A549 (cell line): Measurements from ENCODE around the gene ATF7IP. TPM values are rescaled to one million over a fixed set of nuclear protein-coding genes. Genes with fewer than 3 reads are reported as not detected.
A peak's percentile ranks its signal among the peaks of the same experiment; 100 is the strongest.

Experiments
- ATAC-seq, 2 experiments: fragments of 200-7000 bp in 1 of 2; fragments of >200 bp in 1 of 2; cut with Nextera tagmentation in 1 of 2; cut with Tn5 transposase in 1 of 2; 3 replicates each; pipeline versions ENCODE4 v1.8.0 to v1.9.1; 2018 to 2020; ENCODE audit warnings: mild to moderate bottlenecking in 1 of 2, moderate library complexity in 1 of 2
- CTCF ChIA-PET: fragments of 300-600 bp; sonication (Branson Sonifier 250); formaldehyde crosslinking; extraction: SDS; loops from one replicate; lab custom pipeline; 2021; ENCODE audit warnings: antibody characterized with exemption, inconsistent platforms; lab: Yijun Ruan, JAX
- POLR2A ChIA-PET: fragments of 350-600 bp; formaldehyde crosslinking; extraction: SDS; loops from one replicate; lab custom pipeline; 2021; ENCODE audit warnings: antibody characterized with exemption, inconsistent platforms; lab: Yijun Ruan, JAX
- DNase-seq, 2 experiments: peaks; one replicate each; pipeline versions ENCODE4 v3.0.0 to v3.0.0-alpha.2; 2011 to 2016; ENCODE audit warnings: low read depth in 1 of 2, low spot score in 1 of 2
- FAIRE-seq: peaks from 2 replicates; lab custom pipeline; 2011; peaks lifted over from hg19 to GRCh38; lab: Jason Lieb, UNC
- H3K27ac ChIP-seq, 2 experiments: fragments of >200 bp; sonication (Bioruptor Twin); formaldehyde crosslinking; 3 replicates each; pipeline ENCODE4 v1.5.1; 2016 to 2017
- H3K4me1 ChIP-seq: fragments of >200 bp; sonication (Bioruptor Twin); formaldehyde crosslinking; 3 replicates; pipeline ENCODE4 v1.6.1; 2016
- H3K4me2 ChIP-seq: fragments of >200 bp; sonication (Bioruptor Twin); formaldehyde crosslinking; 3 replicates; pipeline ENCODE4 v1.6.1; 2016
- H3K4me3 ChIP-seq: fragments of >200 bp; sonication (Bioruptor Twin); formaldehyde crosslinking; 3 replicates; pipeline ENCODE4 v1.5.1; 2016
- H3K9me3 ChIP-seq: fragments of >200 bp; sonication (Bioruptor Twin); formaldehyde crosslinking; 3 replicates; pipeline ENCODE4 v1.6.1; 2016
- BHLHE40 ChIP-seq: IDR thresholded peaks from 2 replicates; pipeline ENCODE4 v1.6.1; 2012; ENCODE audit warnings: low read depth, low read length, inconsistent platforms
- CBX8 ChIP-seq: fragments of 200-600 bp; sonication (generic); IDR thresholded peaks from 2 replicates; pipeline ENCODE4 v1.6.1; 2016
- CEBPB ChIP-seq, 2 experiments: fragments of >200 bp in 1 of 2; sonication (Bioruptor Twin) in 1 of 2; formaldehyde crosslinking in 1 of 2; IDR thresholded peaks; 2 replicates each; pipeline ENCODE4 v1.6.1; 2012 to 2016
- CHD4 ChIP-seq: fragments of 200-600 bp; sonication (generic); IDR thresholded peaks from 2 replicates; pipeline ENCODE4 v1.6.1; 2016; ENCODE audit warnings: antibody characterized with exemption, mild to moderate bottlenecking, borderline replicate concordance
- HOXB5 ChIP-seq: fragments of 250-450 bp; sonication (Bioruptor Pico); IDR thresholded peaks from 2 replicates; pipeline ENCODE4 v1.5.0; 2020; ENCODE audit warnings: mild to moderate bottlenecking, moderate library complexity
- JUN ChIP-seq, 2 experiments: fragments of >200 bp; sonication (Bioruptor Twin); formaldehyde crosslinking; IDR thresholded peaks; 2 replicates in 1 of 2; 3 replicates in 1 of 2; pipeline ENCODE4 v1.6.1; 2016 to 2017
- MAFK ChIP-seq: fragments of 450-650 bp; IDR thresholded peaks from 2 replicates; pipeline ENCODE4 v1.6.1; 2014; ENCODE audit not compliant: partially characterized antibody
- MYC ChIP-seq: IDR thresholded peaks from 2 replicates; pipeline ENCODE4 v1.6.1; 2012; ENCODE audit warnings: mild to moderate bottlenecking, inconsistent platforms, low read length, improper control_type of control experiment, borderline replicate concordance
- PHF8 ChIP-seq: fragments of 200-600 bp; sonication (generic); IDR thresholded peaks from 2 replicates; pipeline ENCODE4 v1.6.1; 2016; ENCODE audit warnings: low read depth, mild to moderate bottlenecking, antibody characterized with exemption, moderate library complexity, borderline replicate concordance
- POLR2A ChIP-seq: IDR thresholded peaks from 2 replicates; pipeline ENCODE4 v1.6.1; 2012; ENCODE audit warnings: mild to moderate bottlenecking, low read length
- RAD21 ChIP-seq, 2 experiments: fragments of >200 bp in 1 of 2; sonication (Bioruptor Twin) in 1 of 2; formaldehyde crosslinking in 1 of 2; IDR thresholded peaks in 1 of 2; conservative IDR thresholded peaks in 1 of 2; 2 replicates in 1 of 2; 3 replicates in 1 of 2; pipeline ENCODE4 v1.6.1; 2012 to 2018; ENCODE audit warnings: inconsistent platforms in 1 of 2
- RCOR1 ChIP-seq: fragments of 150-350 bp; IDR thresholded peaks from 2 replicates; pipeline ENCODE4 v1.6.1; 2014; ENCODE audit warnings: antibody characterized with exemption, low read length, low read depth
- RFX5 ChIP-seq: fragments of 450-650 bp; IDR thresholded peaks from 2 replicates; pipeline ENCODE4 v1.7.1; 2014; ENCODE audit warnings: antibody characterized with exemption, mild to moderate bottlenecking, moderate library complexity
- SMC3 ChIP-seq: fragments of >200 bp; sonication (Bioruptor Twin); formaldehyde crosslinking; IDR thresholded peaks from 3 replicates; pipeline ENCODE4 v1.6.1; 2018; ENCODE audit warnings: inconsistent platforms
- WGBS: methylation state at CpG from one replicate; pipeline ENCODE4 v1.1.6; 2017; ENCODE audit errors: missing lambda C conversion rate; 5-methylcytosine and 5-hydroxymethylcytosine counted together
- polyA minus RNA-seq: library from RNA; depleted of rRNA, polyadenylated mRNA; stranded (reverse); fragments of >200 nt; gene quantifications from 2 replicates; pipeline ENCODE4 v1.2.3, GENCODE V29; 2011; rRNA and poly(A)+ RNA removed
- polyA plus RNA-seq, 4 experiments: library from polyadenylated mRNA; depleted of rRNA in 3 of 4; stranded (reverse); fragments of >200 nt; fragmentation: RNase III in 1 of 4; extraction: RNeasy Plus Mini Kit Qiagen cat#74134 plus additional on column Dnase treatment in 1 of 4; gene quantifications; 2 replicates in 3 of 4; 3 replicates in 1 of 4; pipeline ENCODE4 v1.2.3, GENCODE V29; 2011 to 2017
- TF ChIP-seq, protein P1 (sequence below): fragments of 450-650 bp; IDR thresholded peaks from 2 replicates; pipeline ENCODE4 v1.6.1; 2014; ENCODE audit warnings: antibody characterized with exemption
- TF ChIP-seq, protein P2 (sequence below): IDR thresholded peaks from 2 replicates; pipeline ENCODE4 v1.6.1; 2012; ENCODE audit warnings: low read depth, borderline replicate concordance
- TF ChIP-seq, protein P3 (sequence below): fragments of >200 bp; sonication (Bioruptor Twin); formaldehyde crosslinking; IDR thresholded peaks from 3 replicates; pipeline ENCODE4 v1.6.1; 2016
- TF ChIP-seq, protein P4 (sequence below): IDR thresholded peaks from 2 replicates; pipeline ENCODE4 v1.6.1; 2012
- TF ChIP-seq, protein P5 (sequence below): fragments of >200 bp; sonication (Bioruptor Twin); formaldehyde crosslinking; IDR thresholded peaks from 3 replicates; pipeline ENCODE4 v1.5.1; 2016

ATF7IP gene, protein sequence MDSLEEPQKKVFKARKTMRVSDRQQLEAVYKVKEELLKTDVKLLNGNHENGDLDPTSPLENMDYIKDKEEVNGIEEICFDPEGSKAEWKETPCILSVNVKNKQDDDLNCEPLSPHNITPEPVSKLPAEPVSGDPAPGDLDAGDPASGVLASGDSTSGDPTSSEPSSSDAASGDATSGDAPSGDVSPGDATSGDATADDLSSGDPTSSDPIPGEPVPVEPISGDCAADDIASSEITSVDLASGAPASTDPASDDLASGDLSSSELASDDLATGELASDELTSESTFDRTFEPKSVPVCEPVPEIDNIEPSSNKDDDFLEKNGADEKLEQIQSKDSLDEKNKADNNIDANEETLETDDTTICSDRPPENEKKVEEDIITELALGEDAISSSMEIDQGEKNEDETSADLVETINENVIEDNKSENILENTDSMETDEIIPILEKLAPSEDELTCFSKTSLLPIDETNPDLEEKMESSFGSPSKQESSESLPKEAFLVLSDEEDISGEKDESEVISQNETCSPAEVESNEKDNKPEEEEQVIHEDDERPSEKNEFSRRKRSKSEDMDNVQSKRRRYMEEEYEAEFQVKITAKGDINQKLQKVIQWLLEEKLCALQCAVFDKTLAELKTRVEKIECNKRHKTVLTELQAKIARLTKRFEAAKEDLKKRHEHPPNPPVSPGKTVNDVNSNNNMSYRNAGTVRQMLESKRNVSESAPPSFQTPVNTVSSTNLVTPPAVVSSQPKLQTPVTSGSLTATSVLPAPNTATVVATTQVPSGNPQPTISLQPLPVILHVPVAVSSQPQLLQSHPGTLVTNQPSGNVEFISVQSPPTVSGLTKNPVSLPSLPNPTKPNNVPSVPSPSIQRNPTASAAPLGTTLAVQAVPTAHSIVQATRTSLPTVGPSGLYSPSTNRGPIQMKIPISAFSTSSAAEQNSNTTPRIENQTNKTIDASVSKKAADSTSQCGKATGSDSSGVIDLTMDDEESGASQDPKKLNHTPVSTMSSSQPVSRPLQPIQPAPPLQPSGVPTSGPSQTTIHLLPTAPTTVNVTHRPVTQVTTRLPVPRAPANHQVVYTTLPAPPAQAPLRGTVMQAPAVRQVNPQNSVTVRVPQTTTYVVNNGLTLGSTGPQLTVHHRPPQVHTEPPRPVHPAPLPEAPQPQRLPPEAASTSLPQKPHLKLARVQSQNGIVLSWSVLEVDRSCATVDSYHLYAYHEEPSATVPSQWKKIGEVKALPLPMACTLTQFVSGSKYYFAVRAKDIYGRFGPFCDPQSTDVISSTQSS
- 14.2 and 15.2 TPM in 2 replicates for polyA plus RNA-seq (2011; rRNA removed)
- polyA plus RNA-seq (2012; cell fraction: cytosol; rRNA removed), result 2.4 and 2.9 TPM in 2 replicates
- 4.5 and 9.7 TPM in 2 replicates for polyA plus RNA-seq (2012; cell fraction: nucleus; rRNA removed)
- 5.6 to 7.1 TPM (median 6.4 TPM) in 3 replicates for polyA plus RNA-seq (2017; fragmentation: RNase III; extraction: RNeasy Plus Mini Kit Qiagen cat#74134 plus additional on column Dnase treatment)
- 36.1 and 40.7 TPM in 2 replicates for polyA minus RNA-seq

DNA sequence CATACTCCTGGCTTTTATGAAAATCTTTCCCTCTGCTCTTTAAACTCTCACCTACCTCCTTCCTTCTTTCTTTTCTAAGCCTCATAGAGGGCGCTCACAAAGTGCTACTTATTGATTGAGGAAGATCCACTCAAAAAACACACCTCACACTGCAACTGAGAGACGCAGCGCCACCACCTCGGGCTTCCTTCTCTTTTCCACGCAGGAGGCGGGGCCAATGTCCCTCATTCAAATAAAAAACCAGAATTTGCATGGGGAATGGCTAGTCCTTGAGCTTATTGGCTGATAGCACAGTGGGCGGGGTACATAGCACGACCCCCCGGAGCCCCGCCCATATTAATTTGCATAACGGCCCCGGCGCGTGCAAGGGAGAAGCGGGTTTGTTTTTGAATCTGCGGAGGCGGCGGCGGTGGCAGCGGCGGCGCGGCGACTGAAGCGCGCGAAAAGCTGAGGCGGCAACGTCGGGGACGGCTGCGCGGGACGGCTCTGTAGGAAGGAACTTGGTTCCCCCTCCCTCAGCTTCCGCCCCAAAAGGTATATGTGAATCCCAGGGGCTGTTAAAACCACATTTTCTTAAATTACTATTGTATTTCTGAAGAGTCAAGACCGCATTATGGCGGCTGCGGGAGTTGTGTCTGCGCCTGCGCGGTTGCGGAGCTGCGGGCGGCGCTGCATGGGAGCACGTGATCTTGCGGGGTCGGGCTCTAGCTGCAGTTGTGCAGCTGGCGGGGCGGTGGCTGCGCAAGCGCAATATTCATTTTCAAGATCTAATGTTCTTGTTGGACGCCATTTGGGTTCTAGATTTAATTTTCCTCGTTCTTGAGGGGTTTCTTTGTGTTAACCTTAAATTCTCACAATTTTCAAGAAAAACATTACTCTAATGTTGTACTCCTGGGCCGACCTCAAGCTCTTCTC, at the start of gene ATF7IP:
TSS of gene ATF7IP (plus strand) at position 389 of the 915 bp plus-strand sequence. CDS start 58,234 bp downstream, outside the sequence.
- FAIRE-seq, result peak; percentile 82
- ATAC-seq, result peak; percentile 98 to 99
- TF ChIP-seq MYC (peak; percentile 82; the same call in 1 of the 2 replicates), RCOR1 (no peak), CHD4 (0 out of 2 replicates have a peak, but pooled peaks have one; percentile 8), POLR2A (peak; percentile 77), PHF8 (peak; percentile 61), MAFK (peak; percentile 40), BHLHE40 (peak; percentile 45; the same call in 1 of the 2 replicates), HOXB5 (CRISPR knock-in tag) (0 out of 2 replicates have a peak, but pooled peaks have one; percentile 44), RFX5 (peak; percentile 12; the same call in 1 of the 2 replicates), SMC3 (no peak; the same call in 2 of the 3 replicates), CEBPB (IDR thresholded peaks at IDR 0.05) (no peak), JUN (IDR thresholded peaks at IDR 0.05) (peak; percentile 91 to 94; a peak in 4 of 5 replicates), RAD21 (conservative IDR thresholded peaks at IDR 0.05 in 1 of 2, IDR thresholded peaks at IDR 0.05 in 1 of 2) (peak; percentile 46 to 50), CBX8 (no peak)
- TF ChIP-seq, protein P1, sequence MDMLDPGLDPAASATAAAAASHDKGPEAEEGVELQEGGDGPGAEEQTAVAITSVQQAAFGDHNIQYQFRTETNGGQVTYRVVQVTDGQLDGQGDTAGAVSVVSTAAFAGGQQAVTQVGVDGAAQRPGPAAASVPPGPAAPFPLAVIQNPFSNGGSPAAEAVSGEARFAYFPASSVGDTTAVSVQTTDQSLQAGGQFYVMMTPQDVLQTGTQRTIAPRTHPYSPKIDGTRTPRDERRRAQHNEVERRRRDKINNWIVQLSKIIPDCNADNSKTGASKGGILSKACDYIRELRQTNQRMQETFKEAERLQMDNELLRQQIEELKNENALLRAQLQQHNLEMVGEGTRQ, result peak; percentile 92
- TF ChIP-seq, protein P2, sequence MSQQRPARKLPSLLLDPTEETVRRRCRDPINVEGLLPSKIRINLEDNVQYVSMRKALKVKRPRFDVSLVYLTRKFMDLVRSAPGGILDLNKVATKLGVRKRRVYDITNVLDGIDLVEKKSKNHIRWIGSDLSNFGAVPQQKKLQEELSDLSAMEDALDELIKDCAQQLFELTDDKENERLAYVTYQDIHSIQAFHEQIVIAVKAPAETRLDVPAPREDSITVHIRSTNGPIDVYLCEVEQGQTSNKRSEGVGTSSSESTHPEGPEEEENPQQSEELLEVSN, result peak; percentile 93
- TF ChIP-seq, protein P3, sequence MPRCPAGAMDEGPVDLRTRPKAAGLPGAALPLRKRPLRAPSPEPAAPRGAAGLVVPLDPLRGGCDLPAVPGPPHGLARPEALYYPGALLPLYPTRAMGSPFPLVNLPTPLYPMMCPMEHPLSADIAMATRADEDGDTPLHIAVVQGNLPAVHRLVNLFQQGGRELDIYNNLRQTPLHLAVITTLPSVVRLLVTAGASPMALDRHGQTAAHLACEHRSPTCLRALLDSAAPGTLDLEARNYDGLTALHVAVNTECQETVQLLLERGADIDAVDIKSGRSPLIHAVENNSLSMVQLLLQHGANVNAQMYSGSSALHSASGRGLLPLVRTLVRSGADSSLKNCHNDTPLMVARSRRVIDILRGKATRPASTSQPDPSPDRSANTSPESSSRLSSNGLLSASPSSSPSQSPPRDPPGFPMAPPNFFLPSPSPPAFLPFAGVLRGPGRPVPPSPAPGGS, result peak; percentile 77; the same call in 2 of the 3 replicates
- TF ChIP-seq, protein P4, sequence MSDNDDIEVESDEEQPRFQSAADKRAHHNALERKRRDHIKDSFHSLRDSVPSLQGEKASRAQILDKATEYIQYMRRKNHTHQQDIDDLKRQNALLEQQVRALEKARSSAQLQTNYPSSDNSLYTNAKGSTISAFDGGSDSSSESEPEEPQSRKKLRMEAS, result peak; percentile 97
- TF ChIP-seq, protein P5, sequence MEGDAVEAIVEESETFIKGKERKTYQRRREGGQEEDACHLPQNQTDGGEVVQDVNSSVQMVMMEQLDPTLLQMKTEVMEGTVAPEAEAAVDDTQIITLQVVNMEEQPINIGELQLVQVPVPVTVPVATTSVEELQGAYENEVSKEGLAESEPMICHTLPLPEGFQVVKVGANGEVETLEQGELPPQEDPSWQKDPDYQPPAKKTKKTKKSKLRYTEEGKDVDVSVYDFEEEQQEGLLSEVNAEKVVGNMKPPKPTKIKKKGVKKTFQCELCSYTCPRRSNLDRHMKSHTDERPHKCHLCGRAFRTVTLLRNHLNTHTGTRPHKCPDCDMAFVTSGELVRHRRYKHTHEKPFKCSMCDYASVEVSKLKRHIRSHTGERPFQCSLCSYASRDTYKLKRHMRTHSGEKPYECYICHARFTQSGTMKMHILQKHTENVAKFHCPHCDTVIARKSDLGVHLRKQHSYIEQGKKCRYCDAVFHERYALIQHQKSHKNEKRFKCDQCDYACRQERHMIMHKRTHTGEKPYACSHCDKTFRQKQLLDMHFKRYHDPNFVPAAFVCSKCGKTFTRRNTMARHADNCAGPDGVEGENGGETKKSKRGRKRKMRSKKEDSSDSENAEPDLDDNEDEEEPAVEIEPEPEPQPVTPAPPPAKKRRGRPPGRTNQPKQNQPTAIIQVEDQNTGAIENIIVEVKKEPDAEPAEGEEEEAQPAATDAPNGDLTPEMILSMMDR, result peak; percentile 54
- TF ChIP-seq, all 56 proteins: peak for 15
- DNase-seq, result peak; percentile 99 to 100
- ChIA-PET CTCF (interaction anchor here (0.6 to 2.2 kb wide), 14 partner anchors 10 to 1534 kb away, joined by 3 to 7 read pairs (median 3); no protein-coding TSS in a partner anchor), POLR2A (interaction anchor here (0.6 to 1.7 kb wide), 18 partner anchors 10 to 1297 kb away, joined by 3 to 24 read pairs (median 5); partner anchors contain the start of genes C12orf60 and WBP11)
- WGBS, result under 1% methylated on average over 55 of the region's 55 CpGs
- Histone ChIP-seq H3K4me2 (peak within 1 kb of the TSS; percentile 61), H3K9me3 (no peaks in the 10 kb centered on the region), H3K4me3 (peak within 1 kb of the TSS; percentile 59), H3K27ac (peak within 1 kb of the TSS; percentile 86 to 94), H3K4me1 (no peaks in the 10 kb centered on the region)
